OCI-LY1 (cell line): Measurements from ENCODE around the gene PDHX.

Experiments
- H2AFZ ChIP-seq: fragments of 200-600 bp; sonication (generic), shearing (Covaris generic); 2 replicates; pipeline ENCODE4 v1.6.0; 2014; ENCODE audit warnings: antibody characterized with exemption, mild to moderate bottlenecking, low read length
- H3F3A ChIP-seq: fragments of 200-600 bp; sonication (generic), shearing (Covaris generic); 2 replicates; pipeline ENCODE4 v1.6.0; 2014; ENCODE audit warnings: mild to moderate bottlenecking, antibody characterized with exemption, low read length, moderate library complexity; ENCODE audit not compliant: insufficient read depth
- H3K27ac ChIP-seq: fragments of 200-600 bp; sonication (generic); 2 replicates; pipeline ENCODE4 v1.5.1; 2014; ENCODE audit warnings: low read length, mixed run types, mild to moderate bottlenecking, low read depth; ENCODE audit not compliant: poor library complexity, severe bottlenecking
- H3K27me3 ChIP-seq: fragments of 200-600 bp; sonication (generic); 2 replicates; pipeline ENCODE4 v1.6.0; 2014; ENCODE audit warnings: antibody characterized with exemption, mild to moderate bottlenecking, low read length, moderate library complexity; ENCODE audit not compliant: insufficient read depth
- H3K36me3 ChIP-seq: fragments of 200-600 bp; sonication (generic); 2 replicates; pipeline ENCODE4 v1.6.1; 2014; ENCODE audit warnings: mild to moderate bottlenecking, antibody characterized with exemption, low read length, moderate library complexity, mixed read lengths; ENCODE audit not compliant: insufficient read depth
- H3K4me1 ChIP-seq: fragments of 200-600 bp; sonication (generic); 2 replicates; pipeline ENCODE4 v1.5.1; 2014; ENCODE audit warnings: mild to moderate bottlenecking, low read length, moderate library complexity; ENCODE audit not compliant: insufficient read depth, severe bottlenecking
- H3K4me2 ChIP-seq: fragments of 200-600 bp; sonication (generic), shearing (Covaris generic); 2 replicates; pipeline ENCODE4 v1.6.1; 2014; ENCODE audit warnings: low read length
- H3K4me3 ChIP-seq: fragments of 200-600 bp; sonication (generic); 2 replicates; pipeline ENCODE4 v1.5.1; 2014; ENCODE audit warnings: low read length, low read depth, mild to moderate bottlenecking, mixed read lengths; ENCODE audit not compliant: poor library complexity, severe bottlenecking
- H3K79me2 ChIP-seq: fragments of 200-600 bp; shearing (Covaris generic); 2 replicates; pipeline ENCODE4 v1.6.1; 2016; ENCODE audit warnings: mixed run types, low read length, mixed read lengths; ENCODE audit not compliant: insufficient read depth
- H3K9ac ChIP-seq: fragments of 200-600 bp; sonication (generic), shearing (Covaris generic); 2 replicates; pipeline ENCODE4 v1.6.1; 2014; ENCODE audit warnings: mild to moderate bottlenecking, low read length, mixed read lengths
- H3K9me2 ChIP-seq: fragments of 200-600 bp; sonication (generic), shearing (Covaris generic); 2 replicates; pipeline ENCODE4 v1.6.1; 2014; ENCODE audit warnings: low read depth, mild to moderate bottlenecking, low read length, mixed read lengths
- H3K9me3 ChIP-seq: fragments of 200-600 bp; shearing (Covaris generic); 2 replicates; pipeline ENCODE4 v1.6.1; 2014; ENCODE audit warnings: low read length, mixed read lengths
- H4K20me1 ChIP-seq: fragments of 200-600 bp; sonication (generic), shearing (Covaris generic); 2 replicates; pipeline ENCODE4 v1.6.0; 2016; ENCODE audit warnings: mild to moderate bottlenecking, low read length; ENCODE audit not compliant: insufficient read depth
- CTCF ChIP-seq: fragments of 200-600 bp; sonication (generic), shearing (Covaris generic); IDR thresholded peaks from 2 replicates; pipeline ENCODE4 v1.5.1; 2017; ENCODE audit warnings: mild to moderate bottlenecking, antibody characterized with exemption, low read length, moderate library complexity, mixed read lengths
- EZH2 ChIP-seq: fragments of 200-600 bp; sonication (generic), shearing (Covaris generic); IDR thresholded peaks from 2 replicates; pipeline ENCODE4 v1.8.0; 2017; ENCODE audit warnings: borderline replicate concordance, mixed run types, mild to moderate bottlenecking, antibody characterized with exemption, low read length, moderate library complexity, mixed read lengths

PDHX gene

DNA sequence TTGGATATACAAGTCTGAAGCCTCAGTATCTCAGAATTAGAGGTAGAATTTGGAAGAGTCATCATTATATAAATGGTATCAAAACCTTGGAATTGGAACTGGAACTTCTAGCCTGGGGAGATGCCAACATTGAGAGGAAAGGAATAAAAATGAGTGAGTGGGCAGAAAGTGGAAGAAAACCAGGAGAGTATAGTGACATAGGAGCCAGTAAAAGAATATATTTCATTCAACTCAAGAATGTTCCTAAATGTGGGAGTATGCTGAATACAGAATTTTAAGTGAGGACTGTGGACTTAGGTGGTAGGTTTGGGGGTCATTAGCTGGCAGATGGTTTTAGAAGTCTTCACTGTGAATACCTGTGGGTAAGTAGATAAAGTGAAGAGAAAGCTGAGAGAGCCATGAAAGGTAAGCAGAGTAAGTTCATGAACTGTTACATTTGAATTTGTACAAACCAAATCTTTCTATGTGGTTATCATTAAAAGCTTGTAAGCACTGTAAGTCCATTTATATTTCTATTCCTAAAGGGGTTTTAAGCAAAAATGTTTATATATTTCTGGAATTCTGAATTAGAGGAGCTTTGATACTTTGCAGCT is 60.2 kb downstream of the PDHX start:
- Histone ChIP-seq H3F3A (no peaks in the 10 kb centered on the region), H3K36me3 (peaks cover 32% of the 10 kb centered on the region), H3K9me2 (no peaks in the 10 kb centered on the region), H2AFZ (no peak overlapping the region), H3K4me2 (no peak overlapping the region), H3K4me3 (no peak overlapping the region), H3K4me1 (no peaks in the 10 kb centered on the region), H3K9ac (no peak overlapping the region), H3K27me3 (no peaks in the 10 kb centered on the region), H3K79me2 (peaks cover 3% of the 10 kb centered on the region; the same call in 1 of the 2 replicates), H3K27ac (no peak overlapping the region), H4K20me1 (no peaks in the 10 kb centered on the region), H3K9me3 (no peaks in the 10 kb centered on the region)
- TF ChIP-seq CTCF (no peak), EZH2 (no peak)

- no peak overlapping the region for H3K9ac ChIP-seq
- no peak overlapping the region for H2AFZ ChIP-seq
- H3K4me2 ChIP-seq = no peak overlapping the region
- no peaks in the 10 kb centered on the region for H3K9me2 ChIP-seq
- H3K27ac ChIP-seq = no peak overlapping the region
- H3K4me1 ChIP-seq = no peaks in the 10 kb centered on the region
- TF ChIP-seq CTCF = no peak
- no peak for TF ChIP-seq EZH2
- no peaks in the 10 kb centered on the region for H3F3A ChIP-seq
- H3K4me3 ChIP-seq = no peak overlapping the region
- H4K20me1 ChIP-seq = no peaks in the 10 kb centered on the region
- H3K27me3 ChIP-seq = no peaks in the 10 kb centered on the region
- H3K36me3 ChIP-seq = peaks cover 27% of the 10 kb centered on the region
- no peaks in the 10 kb centered on the region for H3K9me3 ChIP-seq
- H3K79me2 ChIP-seq = peaks cover 3% of the 10 kb centered on the region; the same call in 1 of the 2 replicates
Measured at GRCh38 chr11:34977089-34977912, 60.9 kb downstream of the PDHX start.

DNA sequence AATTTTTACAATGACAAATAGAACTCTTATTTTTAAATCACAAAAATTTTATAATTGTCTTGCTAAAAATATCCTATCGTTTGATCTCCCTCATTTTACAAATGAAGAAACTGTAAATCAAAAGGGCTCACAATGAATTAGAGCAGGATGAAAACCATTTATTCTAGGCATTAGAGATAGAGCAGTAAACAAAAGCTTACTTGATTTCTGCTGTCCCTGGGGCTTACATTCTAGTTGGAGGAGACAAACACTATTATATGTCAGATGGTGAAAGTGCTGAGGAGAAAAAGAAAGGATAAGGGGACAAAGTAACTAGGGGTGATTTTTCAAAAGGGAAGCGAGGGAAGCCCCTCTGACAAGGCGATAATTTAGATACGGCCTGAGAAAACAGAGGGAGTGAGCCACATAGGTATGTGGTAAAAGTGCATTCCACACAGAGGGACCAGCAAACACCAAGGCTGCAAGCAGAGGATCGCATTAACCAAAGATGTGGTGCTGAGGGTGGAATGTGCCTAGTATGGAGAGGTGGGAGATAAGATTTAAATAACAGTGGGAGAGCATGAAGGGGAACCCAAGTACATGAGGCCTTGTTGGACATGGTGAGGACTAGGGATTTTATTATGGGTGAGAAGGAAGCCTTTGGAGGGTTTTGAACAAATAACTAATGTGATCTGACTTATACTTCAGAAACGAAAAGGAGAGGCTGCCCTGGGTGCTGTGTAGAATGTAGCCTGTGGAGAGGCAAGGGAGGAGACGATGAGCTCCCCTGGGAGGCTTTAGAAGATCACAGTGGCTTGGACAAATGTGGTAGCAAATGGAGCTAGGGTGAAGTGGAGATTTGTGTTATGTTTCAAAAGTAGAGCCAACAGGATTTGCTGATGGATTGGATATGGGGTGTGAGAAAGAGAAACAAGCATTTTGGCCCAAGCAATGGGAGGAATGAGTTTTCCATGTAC is 62.1 kb downstream of the PDHX start:
- Histone ChIP-seq H3K27me3 (no peaks in the 10 kb centered on the region), H3K36me3 (peaks cover 19% of the 10 kb centered on the region), H3K9me3 (no peaks in the 10 kb centered on the region), H2AFZ (no peak overlapping the region), H3F3A (no peaks in the 10 kb centered on the region), H3K27ac (no peak overlapping the region), H3K4me3 (no peak overlapping the region), H3K79me2 (peaks cover 3% of the 10 kb centered on the region; the same call in 1 of the 2 replicates), H3K4me2 (no peak overlapping the region), H4K20me1 (no peaks in the 10 kb centered on the region), H3K4me1 (no peaks in the 10 kb centered on the region), H3K9me2 (no peaks in the 10 kb centered on the region), H3K9ac (no peak overlapping the region)
- TF ChIP-seq EZH2 (no peak), CTCF (no peak)
